Spleen (tissue), 7 donors: Measurements from ENCODE around the gene GAGE13.
"Not testable (repeated sequence)": the region's sequence is repeated elsewhere in the genome, so short reads cannot be mapped to it uniquely, and the experiment has no call there.

ENCODE experiments used
- CTCF ChIP-seq, 11 experiments: fragments of 200-600 bp in 7 of 11; fragments of 450-650 bp in 4 of 11; sonication (generic) in 4 of 11; IDR thresholded peaks in 8 of 11; conservative IDR thresholded peaks in 3 of 11; 1 replicate in 7 of 11; 2 replicates in 4 of 11; pipeline versions ENCODE4 v1.4.0 to v1.8.0; 2016 to 2021; ENCODE audit warnings: antibody characterized with exemption in 11 of 11, inconsistent platforms in 4 of 11, mild to moderate bottlenecking in 1 of 11
- POLR2A ChIP-seq, 3 donors: fragments of 450-650 bp; IDR thresholded peaks; one replicate each; pipeline ENCODE4 v1.5.1; 2017; ENCODE audit warnings: antibody characterized with exemption in 3 of 3, mild to moderate bottlenecking in 1 of 3
- POLR2AphosphoS5 ChIP-seq, 3 donors: sonication (generic); formaldehyde crosslinking; IDR thresholded peaks; one replicate each; pipeline ENCODE4 v1.5.1; 2017; ENCODE audit warnings: antibody characterized with exemption in 3 of 3
- donor health status: DM: no; HTN: no; CAD: no; lungs with moderate emphysema.
- donor health status: DM: no; HTN: no; CAD: no.
- donor health status: DM: no; HTN: no; CAD: no.

DNA sequence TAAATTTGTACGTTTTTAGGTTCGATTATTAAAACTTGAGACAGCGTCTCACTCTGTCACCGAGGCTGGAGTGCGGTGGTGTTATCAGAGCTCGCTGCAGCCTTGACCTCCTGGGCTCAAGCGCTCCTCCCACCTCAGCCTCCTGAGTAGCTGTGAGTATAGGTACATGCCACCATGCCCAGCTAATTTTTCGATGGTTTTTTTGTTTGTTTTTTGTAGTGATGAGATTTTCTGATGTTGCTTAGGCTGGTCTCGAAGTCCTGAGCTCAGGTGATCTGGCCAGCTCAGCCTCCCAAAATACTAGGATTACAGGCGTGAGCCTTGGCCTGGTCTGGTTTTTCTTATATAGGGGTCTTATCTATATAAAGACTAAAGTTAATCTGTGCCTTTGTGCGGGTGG lies 961 bp upstream of the GAGE13 start:
- not testable (repeated sequence) for TF ChIP-seq CTCF (IDR thresholded peaks at IDR 0.05 in 8 of 11, conservative IDR thresholded peaks at IDR 0.05 in 3 of 11); POLR2AphosphoS5 (IDR thresholded peaks at IDR 0.05); POLR2A (IDR thresholded peaks at IDR 0.05)
